Medulla oblongata (tissue), 1 donor: ENCODE results near the gene GSG1L2.

Experiments used
- DNase-seq: peaks from one replicate; pipeline ENCODE4 v3.0.0-alpha.2; 2015; ENCODE audit errors: extremely low spot score

The GSG1L2 gene

GRCh38 chr17:9824797-9825338, 3.0 kb upstream of the GSG1L2 start:
- no peak for DNase-seq

DNA sequence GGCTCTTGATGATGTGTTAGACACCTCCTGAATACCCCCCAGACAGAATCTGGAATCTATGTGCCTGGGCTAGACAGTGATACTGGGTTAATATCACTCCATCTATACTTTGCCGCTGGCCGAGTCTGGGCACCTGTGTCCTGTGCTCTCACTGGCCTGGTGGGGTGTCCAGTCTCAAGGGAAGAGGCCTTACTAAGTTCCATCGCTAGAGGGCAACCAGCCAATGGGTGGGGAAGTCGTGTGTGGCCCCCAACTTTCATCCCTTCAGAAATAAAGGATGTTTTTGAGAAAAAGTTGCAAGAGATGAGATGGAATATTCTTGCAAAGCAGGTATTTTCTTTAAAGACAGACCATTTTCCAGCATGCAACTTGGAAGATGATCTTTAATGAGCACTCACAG, 2.2 kb upstream of the GSG1L2 start:
- DNase-seq: no peak

- no peak for DNase-seq
Measured at GRCh38 chr17:9820448-9820847, 1.4 kb downstream of the GSG1L2 start.

DNA sequence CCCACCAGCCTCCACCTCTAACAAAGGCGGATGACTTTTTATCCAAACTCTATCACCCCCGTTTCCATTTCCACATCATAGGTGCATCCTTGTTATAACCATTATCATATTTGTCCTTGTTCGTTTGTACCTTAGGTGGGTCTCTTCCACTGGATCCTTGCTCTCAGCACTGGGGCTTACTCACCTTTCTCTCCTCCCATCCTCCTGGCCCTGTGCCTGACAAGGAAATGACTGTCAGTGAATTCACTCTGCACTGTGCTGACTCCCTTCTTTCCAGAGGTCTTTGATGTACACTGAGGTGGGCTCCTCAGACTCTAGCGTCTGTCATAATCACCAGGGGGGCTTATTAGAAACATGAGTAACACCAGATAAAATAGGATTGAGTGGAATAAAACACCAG, 3.1 kb downstream of the GSG1L2 start:
- DNase-seq: no peak

DNA sequence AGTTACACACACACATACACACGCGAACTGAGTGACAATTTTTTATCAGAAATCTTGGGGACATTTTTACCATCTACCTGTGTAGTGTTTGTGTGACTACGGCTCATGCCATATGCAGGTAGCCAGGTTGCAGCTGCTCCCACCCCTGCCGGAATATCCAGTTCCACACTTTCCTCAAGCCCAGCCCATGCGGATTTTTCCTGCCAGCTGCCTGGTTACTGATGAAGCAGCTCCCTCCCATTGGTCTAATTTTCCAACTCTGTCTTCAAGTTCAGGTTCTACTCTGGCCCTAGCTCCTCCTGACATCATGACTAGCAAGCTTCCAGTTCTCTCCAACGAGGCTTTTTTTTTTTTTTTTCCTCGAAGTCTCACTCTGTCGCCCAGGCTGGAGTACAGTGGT, 4.8 kb downstream of the GSG1L2 start:
- no peak for DNase-seq

GRCh38 chr17:9816472-9816871, 5.4 kb downstream of the GSG1L2 start:
- no peak for DNase-seq

DNA sequence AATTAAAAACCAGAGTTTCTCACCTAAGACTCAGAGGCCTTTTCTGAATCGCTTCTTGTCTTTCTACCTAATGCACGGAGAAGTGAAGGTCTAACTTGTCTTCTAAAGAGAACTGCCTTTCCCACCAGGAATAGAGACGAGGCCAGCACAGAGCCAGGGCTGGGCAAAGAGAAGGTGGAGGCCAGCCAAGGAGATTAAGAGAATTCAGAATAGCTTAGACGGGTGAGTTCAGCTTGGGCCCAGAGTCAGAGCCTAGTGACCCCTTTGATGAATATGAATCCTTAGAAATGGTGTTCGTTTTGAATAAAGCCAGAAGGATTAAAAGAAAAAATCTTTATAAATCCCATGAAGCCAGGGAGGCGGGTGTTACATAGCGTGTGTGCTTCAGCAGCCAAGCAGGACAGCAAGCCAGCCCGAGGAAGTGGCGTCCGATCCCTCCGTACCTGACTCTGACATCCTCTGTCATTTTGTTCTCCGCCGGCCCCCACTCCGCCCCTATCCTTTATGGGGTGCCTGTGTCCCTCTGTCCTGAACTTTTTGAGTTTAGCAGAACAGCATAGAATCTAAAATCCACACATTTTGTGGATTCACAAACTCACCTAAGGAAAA, 7.4 kb downstream of the GSG1L2 start:
- DNase-seq: no peak

DNA sequence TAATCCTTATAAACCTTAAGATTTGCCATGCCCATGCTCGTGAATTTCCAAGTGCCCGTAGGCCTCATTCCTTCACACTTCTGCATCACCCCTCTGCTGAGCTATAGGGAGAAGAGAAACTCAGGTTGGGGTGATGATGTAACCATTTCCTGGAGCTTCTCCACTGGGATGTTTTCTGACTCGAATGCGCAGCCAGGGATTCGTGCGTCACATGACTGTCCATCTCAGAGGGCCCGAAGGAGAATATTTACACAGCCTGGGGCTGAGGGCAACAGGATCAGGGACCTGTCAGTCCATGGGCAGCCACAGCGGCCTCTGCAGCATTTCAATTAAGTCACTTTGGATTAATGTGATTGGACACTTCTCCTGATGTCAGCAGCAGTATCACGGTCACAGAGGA, 8.7 kb downstream of the GSG1L2 start:
- DNase-seq: no peak

- no peak for DNase-seq
Measured at GRCh38 chr17:9811537-9811936, 10.3 kb downstream of the GSG1L2 start.

GRCh38 chr17:9811086-9811485, 10.8 kb downstream of the GSG1L2 start:
- no peak for DNase-seq

DNA sequence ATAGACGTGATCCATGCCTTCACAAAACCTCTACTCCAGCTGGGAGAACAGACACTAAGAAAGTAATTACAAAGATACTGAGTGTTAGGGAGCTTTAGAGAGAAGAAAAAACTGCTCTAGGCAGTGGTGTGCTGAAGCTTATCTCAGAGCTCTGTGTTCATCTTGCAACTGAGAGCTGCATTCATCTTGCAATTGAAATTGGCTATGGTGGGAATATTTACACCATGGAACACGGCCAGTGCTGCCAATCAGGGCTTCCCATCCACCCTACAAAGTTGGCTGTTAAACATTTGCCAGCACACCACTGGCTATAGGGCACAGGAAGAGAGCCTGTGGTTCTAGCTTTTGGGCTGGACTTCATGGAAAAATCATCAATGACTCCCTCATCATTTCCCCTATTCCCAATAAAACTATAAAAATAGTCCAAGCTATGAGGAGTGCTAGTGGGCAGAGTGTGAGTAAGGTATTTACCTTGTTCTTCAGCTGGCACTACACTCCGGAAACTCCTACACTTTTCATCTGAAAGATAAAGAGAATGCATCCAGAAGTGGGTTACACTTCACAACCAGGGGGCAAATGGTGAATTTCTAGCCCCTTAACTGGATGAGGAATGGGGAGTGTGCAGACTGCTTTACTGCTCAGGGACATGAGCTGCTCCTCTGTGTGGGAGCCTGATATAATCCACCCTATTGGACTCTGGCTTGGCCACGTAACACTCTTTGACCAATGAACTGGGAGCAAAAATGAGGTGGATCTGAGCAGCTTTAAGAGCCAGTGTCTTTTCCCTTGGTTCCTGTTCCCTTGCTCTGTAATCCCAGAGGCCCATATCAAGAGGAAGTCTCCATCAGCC, 11.6 kb downstream of the GSG1L2 start:
- no peak for DNase-seq

DNA sequence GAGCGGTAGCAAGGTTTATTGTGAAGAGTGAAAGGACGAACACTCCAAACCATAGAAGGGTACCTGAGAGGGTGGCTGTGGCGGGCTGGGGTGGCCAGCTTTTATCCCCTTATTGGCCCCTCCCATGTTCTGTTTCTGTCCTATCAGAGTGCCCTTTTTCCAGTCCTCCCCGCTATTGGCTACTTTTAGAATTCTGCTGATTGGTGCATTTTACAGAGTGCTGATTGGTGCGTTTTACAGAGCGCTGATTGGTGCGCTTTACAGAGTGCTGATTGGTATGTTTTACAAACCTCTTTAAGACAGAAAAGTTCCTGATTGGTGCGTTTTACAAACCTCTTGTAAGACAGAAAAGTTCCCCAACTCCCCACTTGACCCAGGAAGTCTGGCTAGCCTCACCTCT, 12.5 kb downstream of the GSG1L2 start:
- DNase-seq: no peak

DNA sequence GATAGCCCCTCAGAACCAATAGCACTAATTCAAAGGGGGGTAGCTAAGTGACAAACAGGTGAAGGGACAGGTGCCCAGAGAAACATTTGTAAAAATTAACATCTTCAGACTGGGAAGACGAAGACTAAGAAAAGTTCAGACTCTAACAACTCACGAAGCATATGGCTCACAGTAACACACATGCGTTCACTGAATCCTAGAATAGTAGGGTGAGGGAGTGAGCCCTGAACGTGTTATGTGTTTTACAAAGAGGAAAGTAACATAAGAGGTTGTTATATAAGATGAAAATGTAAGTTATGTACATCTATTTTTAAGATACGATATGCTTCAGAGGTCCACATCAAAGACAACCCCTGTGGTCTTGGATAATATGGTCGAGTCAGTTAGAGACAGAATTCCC, 15.2 kb downstream of the GSG1L2 start:
- no peak for DNase-seq

DNA sequence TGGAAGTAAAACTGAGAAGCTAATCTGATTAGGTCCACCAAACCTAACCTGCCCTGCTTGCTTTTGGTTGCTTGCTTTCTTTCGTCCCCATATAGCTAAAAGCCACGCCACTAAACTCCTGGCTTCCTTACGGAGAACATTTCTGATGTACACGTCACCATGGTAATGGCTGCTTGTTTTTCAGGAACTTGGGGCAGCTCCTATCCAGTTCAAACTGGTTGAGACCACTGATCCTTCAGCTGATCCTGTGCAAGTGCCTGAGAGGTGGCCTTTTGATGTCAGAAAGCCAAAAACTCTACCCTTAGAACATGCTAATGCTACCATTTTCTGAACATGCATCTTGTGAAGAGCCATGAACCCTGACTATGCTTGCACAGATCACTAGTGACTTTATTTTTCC, 16.1 kb downstream of the GSG1L2 start:
- DNase-seq: no peak

DNA sequence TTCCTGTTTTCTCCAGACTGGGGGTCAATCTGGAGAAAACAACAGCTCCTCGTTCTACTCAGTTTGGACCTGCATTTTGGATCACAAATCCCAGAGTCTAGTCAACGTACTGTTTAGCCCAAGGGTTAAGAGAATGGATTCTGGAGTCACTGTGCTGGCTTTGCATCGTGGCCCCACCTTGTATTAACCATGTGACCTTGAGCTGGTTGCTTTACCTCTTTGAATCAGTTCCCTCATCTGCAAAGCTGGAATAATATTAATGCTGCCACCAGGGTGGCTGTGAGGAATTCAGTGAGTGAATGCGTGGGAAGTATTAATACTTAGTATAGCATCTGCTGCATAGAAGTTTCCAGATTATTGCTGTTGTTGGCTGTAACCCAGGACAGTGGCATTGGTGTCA, 19.2 kb downstream of the GSG1L2 start:
- no peak for DNase-seq

GRCh38 chr17:9802294-9802693, 19.6 kb downstream of the GSG1L2 start:
- DNase-seq: no peak

GRCh38 chr17:9801505-9801904, 20.4 kb downstream of the GSG1L2 start:
- DNase-seq: no peak

GRCh38 chr17:9798724-9799123, 23.2 kb downstream of the GSG1L2 start:
- DNase-seq: no peak

DNA sequence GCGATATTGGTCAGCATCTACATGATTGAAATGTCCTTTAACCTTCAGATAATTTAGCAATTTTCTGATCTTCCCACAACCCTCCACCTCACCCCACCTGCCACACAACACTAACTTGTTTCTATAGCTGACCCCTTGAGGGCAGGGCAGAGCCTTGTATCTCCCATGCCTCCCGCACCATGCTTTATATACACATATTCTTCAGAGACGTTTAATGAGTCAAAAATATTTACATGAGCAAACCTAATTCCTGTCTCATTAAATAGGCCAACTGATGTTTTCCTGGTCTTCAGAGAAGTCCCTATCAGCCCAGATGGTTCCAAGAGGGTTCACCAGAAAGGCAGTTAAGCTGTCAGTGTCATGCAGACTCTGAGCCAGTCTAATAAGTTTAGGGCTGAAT, 23.9 kb downstream of the GSG1L2 start:
- no peak for DNase-seq

- no peak for DNase-seq
Measured at GRCh38 chr17:9792181-9792840, 29.6 kb downstream of the GSG1L2 start.

DNA sequence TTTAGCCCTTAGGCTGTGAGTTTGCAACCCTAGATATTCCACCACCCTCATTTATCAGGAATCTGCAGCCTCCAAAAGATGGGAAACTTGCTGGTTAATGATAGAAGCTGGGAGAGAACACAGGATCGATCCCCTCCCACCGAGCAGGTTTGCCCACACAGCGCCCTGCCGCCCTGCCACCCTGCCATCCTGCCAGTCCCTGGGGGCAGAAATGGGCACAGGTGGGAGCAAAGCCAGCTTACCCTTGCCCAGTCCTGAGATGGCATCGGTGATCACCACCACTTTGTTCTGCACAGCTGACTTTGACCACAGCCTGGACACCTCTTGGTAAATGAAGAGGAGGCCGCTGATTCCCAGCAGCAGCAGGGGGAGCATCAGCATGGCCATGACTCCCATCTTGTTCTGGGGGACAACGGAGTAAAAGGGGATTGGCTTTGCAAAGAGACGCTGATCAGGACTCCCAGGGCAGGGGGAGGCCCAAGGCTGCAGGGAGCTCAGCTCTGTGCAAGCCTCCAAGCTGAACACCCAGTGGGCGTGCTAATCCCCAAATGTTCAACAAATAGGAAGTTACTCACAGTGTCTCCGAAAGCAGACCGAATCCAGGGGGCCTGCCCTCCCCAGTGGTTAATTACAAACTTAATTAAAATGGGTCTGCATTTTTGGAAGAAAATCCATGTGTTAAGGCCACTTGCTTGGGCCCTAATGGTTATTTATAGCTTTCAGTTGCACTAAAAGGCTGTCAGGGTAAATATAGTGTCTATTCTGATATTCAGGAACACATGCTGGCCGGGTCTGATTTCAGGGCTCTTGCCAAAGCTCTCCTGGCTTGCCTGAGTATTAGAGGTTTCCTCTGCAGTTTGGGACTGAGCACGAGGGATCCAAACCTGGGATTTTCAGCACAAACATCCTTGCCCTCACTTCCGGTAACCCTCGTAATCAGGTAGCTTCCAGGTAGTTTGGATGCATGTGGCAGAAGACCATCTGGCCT, 30.7 kb downstream of the GSG1L2 start, which contains the start of gene DHRS7C:
DHRS7C (minus strand) TSS at position 704 of the 988 bp plus-strand sequence; CDS start at position 396, 308 bp downstream.
- no peak for DNase-seq
